Neural cell (in vitro differentiated cells): ENCODE measurements around the gene DNAJB8. TPM values are rescaled to one million over a fixed set of nuclear protein-coding genes. Genes with fewer than 3 reads are reported as not detected.

Source experiments
- H2AFZ ChIP-seq: fragments of 200-600, 300-800 bp; sonication (generic), shearing (Covaris generic); 2 replicates; pipeline ENCODE4 v1.6.0; 2014; ENCODE audit warnings: low read depth, mild to moderate bottlenecking, antibody characterized with exemption, low read length, moderate library complexity
- H3F3A ChIP-seq: fragments of 200-600 bp; shearing (Covaris generic); 2 replicates; pipeline ENCODE4 v1.6.1; 2016; ENCODE audit warnings: mild to moderate bottlenecking, moderate library complexity, mixed read lengths, antibody characterized with exemption, low read length; ENCODE audit not compliant: insufficient read depth, poor library complexity, severe bottlenecking
- H3K27ac ChIP-seq: fragments of 200-600, 300-800 bp; sonication (generic), shearing (Covaris generic); 2 replicates; pipeline ENCODE4 v1.5.1; 2014; ENCODE audit warnings: mild to moderate bottlenecking, low read length, moderate library complexity
- H3K27me3 ChIP-seq: fragments of 300-800, 200-600 bp; sonication (generic), shearing (Covaris generic); 2 replicates; pipeline ENCODE4 v1.6.0; 2014; ENCODE audit warnings: mild to moderate bottlenecking, low read depth, low read length, moderate library complexity; ENCODE audit not compliant: insufficient read depth
- H3K36me3 ChIP-seq: fragments of 300-800, 200-600 bp; sonication (generic), shearing (Covaris generic); 2 replicates; pipeline ENCODE4 v1.5.1; 2014; ENCODE audit warnings: mild to moderate bottlenecking, antibody characterized with exemption, low read length, moderate library complexity; ENCODE audit not compliant: insufficient read depth
- H3K4me2 ChIP-seq: fragments of 300-800, 200-600 bp; sonication (generic), shearing (Covaris generic); 2 replicates; pipeline ENCODE4 v1.6.0; 2014; ENCODE audit warnings: mild to moderate bottlenecking, low read length
- H3K4me3 ChIP-seq: fragments of 300-800, 200-600 bp; sonication (generic), shearing (Covaris generic); 2 replicates; pipeline ENCODE4 v1.5.1; 2014; ENCODE audit warnings: mild to moderate bottlenecking, low read length, moderate library complexity
- H3K79me2 ChIP-seq: fragments of 200-600 bp; shearing (Covaris generic); replicated peaks from 2 replicates; pipeline ENCODE4 v1.6.0; 2014; ENCODE audit warnings: mild to moderate bottlenecking, low read length, moderate library complexity; ENCODE audit not compliant: insufficient read depth
- H3K9ac ChIP-seq: fragments of 300-800, 200-600 bp; sonication (generic), shearing (Covaris generic); 2 replicates; pipeline ENCODE4 v1.6.1; 2016; ENCODE audit warnings: mild to moderate bottlenecking, low read length, mixed read lengths
- H3K9me2 ChIP-seq: fragments of 200-600 bp; shearing (Covaris generic); 2 replicates; pipeline ENCODE4 v1.6.1; 2016; ENCODE audit warnings: mild to moderate bottlenecking, low read length, mixed read lengths; ENCODE audit not compliant: insufficient read depth
- H3K9me3 ChIP-seq: fragments of 200-600, 300-800 bp; sonication (generic), shearing (Covaris generic); 2 replicates; pipeline ENCODE4 v1.6.1; 2016; ENCODE audit warnings: mild to moderate bottlenecking, mixed run types, low read length, moderate library complexity, mixed read lengths
- H4K20me1 ChIP-seq: fragments of 200-600 bp; shearing (Covaris generic); 2 replicates; pipeline ENCODE4 v1.6.1; 2016; ENCODE audit warnings: mild to moderate bottlenecking, mixed run types; ENCODE audit not compliant: insufficient read depth
- CTCF ChIP-seq: fragments of 450-650 bp; IDR thresholded peaks from 2 replicates; pipeline ENCODE4 v1.5.1; 2014; ENCODE audit warnings: antibody characterized with exemption, mild to moderate bottlenecking, moderate library complexity; ENCODE audit not compliant: poor library complexity, severe bottlenecking
- EP300 ChIP-seq: fragments of 450-650 bp; conservative IDR thresholded peaks from 2 replicates; pipeline ENCODE4 v1.6.1; 2014; ENCODE audit warnings: antibody characterized with exemption, mild to moderate bottlenecking, moderate library complexity; ENCODE audit not compliant: poor library complexity, severe bottlenecking
- EZH2 ChIP-seq: fragments of 200-600, 300-800 bp; shearing (Covaris generic), sonication (generic); IDR thresholded peaks from 2 replicates; pipeline ENCODE4 v1.6.1; 2014; ENCODE audit warnings: antibody characterized with exemption, low read length, borderline replicate concordance, mild to moderate bottlenecking; ENCODE audit not compliant: insufficient read depth, poor library complexity, severe bottlenecking
- MXI1 ChIP-seq: fragments of 450-650 bp; conservative IDR thresholded peaks from 2 replicates; pipeline ENCODE4 v1.6.1; 2014; ENCODE audit warnings: antibody characterized with exemption, mild to moderate bottlenecking; ENCODE audit not compliant: poor library complexity, severe bottlenecking
- POLR2AphosphoS5 ChIP-seq: IDR thresholded peaks from 2 replicates; pipeline ENCODE4 v1.6.1; 2012
- RAD21 ChIP-seq: fragments of 450-650 bp; conservative IDR thresholded peaks from 2 replicates; pipeline ENCODE4 v1.6.1; 2014; ENCODE audit warnings: antibody characterized with exemption, mild to moderate bottlenecking, moderate library complexity
- SMC3 ChIP-seq: fragments of 450-650 bp; conservative IDR thresholded peaks from 2 replicates; pipeline ENCODE4 v1.6.1; 2014; ENCODE audit warnings: antibody characterized with exemption, mild to moderate bottlenecking, moderate library complexity; ENCODE audit not compliant: poor library complexity
- TAF1 ChIP-seq: IDR thresholded peaks from 2 replicates; pipeline ENCODE4 v1.6.1; 2012; ENCODE audit warnings: low read depth
- polyA plus RNA-seq: library from polyadenylated mRNA; depleted of rRNA; stranded (reverse); fragments of >200 nt; gene quantifications from 2 replicates; pipeline ENCODE4 v1.2.3, GENCODE V29; 2014
- TF ChIP-seq, protein P1 (sequence below): IDR thresholded peaks from 2 replicates; pipeline ENCODE4 v1.6.1; 2012; ENCODE audit warnings: borderline replicate concordance

Gene DNAJB8
- polyA plus RNA-seq, 1 donor from 2014 or later: not detected

- no peaks in the 10 kb centered on the region for H3F3A ChIP-seq
- TF ChIP-seq CTCF (no peak), SMC3 (no peak), EZH2 (no peak), MXI1 (no peak), RAD21 (no peak), EP300 (no peak), POLR2AphosphoS5 (no peak), TAF1 (no peak)
- TF ChIP-seq, protein P1, sequence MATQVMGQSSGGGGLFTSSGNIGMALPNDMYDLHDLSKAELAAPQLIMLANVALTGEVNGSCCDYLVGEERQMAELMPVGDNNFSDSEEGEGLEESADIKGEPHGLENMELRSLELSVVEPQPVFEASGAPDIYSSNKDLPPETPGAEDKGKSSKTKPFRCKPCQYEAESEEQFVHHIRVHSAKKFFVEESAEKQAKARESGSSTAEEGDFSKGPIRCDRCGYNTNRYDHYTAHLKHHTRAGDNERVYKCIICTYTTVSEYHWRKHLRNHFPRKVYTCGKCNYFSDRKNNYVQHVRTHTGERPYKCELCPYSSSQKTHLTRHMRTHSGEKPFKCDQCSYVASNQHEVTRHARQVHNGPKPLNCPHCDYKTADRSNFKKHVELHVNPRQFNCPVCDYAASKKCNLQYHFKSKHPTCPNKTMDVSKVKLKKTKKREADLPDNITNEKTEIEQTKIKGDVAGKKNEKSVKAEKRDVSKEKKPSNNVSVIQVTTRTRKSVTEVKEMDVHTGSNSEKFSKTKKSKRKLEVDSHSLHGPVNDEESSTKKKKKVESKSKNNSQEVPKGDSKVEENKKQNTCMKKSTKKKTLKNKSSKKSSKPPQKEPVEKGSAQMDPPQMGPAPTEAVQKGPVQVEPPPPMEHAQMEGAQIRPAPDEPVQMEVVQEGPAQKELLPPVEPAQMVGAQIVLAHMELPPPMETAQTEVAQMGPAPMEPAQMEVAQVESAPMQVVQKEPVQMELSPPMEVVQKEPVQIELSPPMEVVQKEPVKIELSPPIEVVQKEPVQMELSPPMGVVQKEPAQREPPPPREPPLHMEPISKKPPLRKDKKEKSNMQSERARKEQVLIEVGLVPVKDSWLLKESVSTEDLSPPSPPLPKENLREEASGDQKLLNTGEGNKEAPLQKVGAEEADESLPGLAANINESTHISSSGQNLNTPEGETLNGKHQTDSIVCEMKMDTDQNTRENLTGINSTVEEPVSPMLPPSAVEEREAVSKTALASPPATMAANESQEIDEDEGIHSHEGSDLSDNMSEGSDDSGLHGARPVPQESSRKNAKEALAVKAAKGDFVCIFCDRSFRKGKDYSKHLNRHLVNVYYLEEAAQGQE: no peak
- no peak overlapping the region for H3K4me2 ChIP-seq
- H3K4me3 ChIP-seq: no peak overlapping the region
- H3K9me2 ChIP-seq: no peaks in the 10 kb centered on the region
- H3K36me3 ChIP-seq: no peaks in the 10 kb centered on the region
- no peak overlapping the region for H3K27ac ChIP-seq
- H4K20me1 ChIP-seq: no peaks in the 10 kb centered on the region
- no peaks in the 10 kb centered on the region for H3K9me3 ChIP-seq
- H3K9ac ChIP-seq: no peak overlapping the region
- H3K27me3 ChIP-seq: no peaks in the 10 kb centered on the region
- H2AFZ ChIP-seq: no peak overlapping the region
- no peaks in the 10 kb centered on the region for H3K79me2 ChIP-seq
These were observed 2.5 kb downstream of the DNAJB8 start for GRCh38 chr3:128464188-128464587.

DNA sequence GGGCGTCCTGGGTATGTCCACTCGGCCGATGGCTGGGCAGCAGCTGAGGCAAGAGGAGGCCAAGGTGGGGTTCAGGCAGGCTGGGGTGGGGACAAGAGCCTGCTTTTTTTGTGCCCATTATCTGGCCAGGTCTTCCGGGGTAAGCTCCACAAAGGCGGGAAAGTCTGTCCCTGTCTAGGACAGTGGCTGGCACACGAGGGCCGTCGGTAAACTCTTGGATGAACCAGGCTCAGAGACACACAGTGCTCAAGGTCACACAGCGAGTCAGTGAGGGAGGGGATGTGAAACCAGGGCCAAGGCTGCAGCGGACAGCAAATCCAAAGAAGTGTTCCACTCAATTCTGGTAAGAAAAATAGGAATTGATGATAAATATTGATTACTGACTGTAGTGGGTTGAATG lies 2.9 kb downstream of the DNAJB8 start:
- H3K27me3 ChIP-seq: no peaks in the 10 kb centered on the region
- no peaks in the 10 kb centered on the region for H3F3A ChIP-seq
- H3K4me3 ChIP-seq: no peak overlapping the region
- H3K9me3 ChIP-seq: no peaks in the 10 kb centered on the region
- H3K4me2 ChIP-seq: no peak overlapping the region
- H3K9ac ChIP-seq: no peak overlapping the region
- no peak overlapping the region for H2AFZ ChIP-seq
- TF ChIP-seq EZH2 (no peak), RAD21 (no peak), SMC3 (no peak), POLR2AphosphoS5 (no peak), TAF1 (no peak), EP300 (no peak), CTCF (no peak)
- TF ChIP-seq, protein P1: no peak
- no peaks in the 10 kb centered on the region for H3K9me2 ChIP-seq
- H4K20me1 ChIP-seq: no peaks in the 10 kb centered on the region
- no peaks in the 10 kb centered on the region for H3K79me2 ChIP-seq
- H3K36me3 ChIP-seq: no peaks in the 10 kb centered on the region
- no peak overlapping the region for H3K27ac ChIP-seq
